H9 (cell line): ENCODE data around the gene ZSCAN5A. TPM values are rescaled to one million over a fixed set of nuclear protein-coding genes. Genes with fewer than 3 reads are reported as not detected.
"Not testable (repeated sequence)": the region's sequence is repeated elsewhere in the genome, so short reads cannot be mapped to it uniquely, and the experiment has no call there.

Experiments used
- DNase-seq: peaks from one replicate; pipeline ENCODE4 v3.0.0-alpha.2; 2017
- H2AFZ ChIP-seq: one replicate; pipeline ENCODE4 v1.6.1; 2013; ENCODE audit warnings: mild to moderate bottlenecking, low read length, control low read depth, moderate library complexity
- H2AK5ac ChIP-seq: 2 replicates; pipeline ENCODE4 v1.6.1; 2013; ENCODE audit warnings: low read length, control low read depth, mixed read lengths; ENCODE audit not compliant: insufficient read length
- H2BK120ac ChIP-seq: one replicate; pipeline ENCODE4 v1.6.1; 2013; ENCODE audit warnings: low read depth, mild to moderate bottlenecking, low read length, control low read depth, inconsistent platforms; ENCODE audit not compliant: poor library complexity, severe bottlenecking
- H2BK12ac ChIP-seq: 2 replicates; pipeline ENCODE4 v1.6.1; 2013; ENCODE audit warnings: low read length, control low read depth, mixed read lengths, low read depth; ENCODE audit not compliant: insufficient read length
- H2BK15ac ChIP-seq: 2 replicates; pipeline ENCODE4 v1.6.1; 2013; ENCODE audit warnings: low read depth, low read length, control low read depth
- H2BK20ac ChIP-seq: one replicate; pipeline ENCODE4 v1.6.1; 2013; ENCODE audit warnings: low read depth, mild to moderate bottlenecking, low read length, control low read depth, inconsistent platforms; ENCODE audit not compliant: poor library complexity, severe bottlenecking
- H2BK5ac ChIP-seq: 2 replicates; pipeline ENCODE4 v1.6.1; 2013; ENCODE audit warnings: low read length, control low read depth, mixed read lengths; ENCODE audit not compliant: insufficient read length
- H3K14ac ChIP-seq: 2 replicates; pipeline ENCODE4 v1.6.1; 2013; ENCODE audit warnings: low read length, control low read depth; ENCODE audit not compliant: insufficient read depth
- H3K18ac ChIP-seq: 2 replicates; pipeline ENCODE4 v1.6.1; 2013; ENCODE audit warnings: low read depth, mild to moderate bottlenecking, mixed read lengths, low read length, control low read depth; ENCODE audit not compliant: insufficient read length
- H3K23ac ChIP-seq: 2 replicates; pipeline ENCODE4 v1.6.1; 2013; ENCODE audit warnings: low read length, control low read depth, mixed read lengths, low read depth; ENCODE audit not compliant: insufficient read length
- H3K23me2 ChIP-seq: 2 replicates; pipeline ENCODE4 v1.6.1; 2013; ENCODE audit warnings: low read depth, mild to moderate bottlenecking, mixed read lengths, low read length, control low read depth; ENCODE audit not compliant: insufficient read length, poor library complexity, severe bottlenecking
- H3K27ac ChIP-seq: 2 replicates; pipeline ENCODE4 v1.5.1; 2013; ENCODE audit warnings: low read length, control low read depth, mixed read lengths, low read depth; ENCODE audit not compliant: insufficient read length
- H3K27me3 ChIP-seq: 2 replicates; pipeline ENCODE4 v1.6.1; 2013; ENCODE audit warnings: low read length, control low read depth, inconsistent platforms; ENCODE audit not compliant: insufficient read depth
- H3K4ac ChIP-seq: 2 replicates; pipeline ENCODE4 v1.6.1; 2013; ENCODE audit warnings: low read depth, mild to moderate bottlenecking, control low read depth, inconsistent platforms, low read length, moderate library complexity
- H3K4me1 ChIP-seq: 2 replicates; pipeline ENCODE4 v1.6.1; 2013; ENCODE audit warnings: low read length, control low read depth, inconsistent platforms; ENCODE audit not compliant: insufficient read depth
- H3K4me2 ChIP-seq: 2 replicates; pipeline ENCODE4 v1.6.1; 2013; ENCODE audit warnings: low read length, control low read depth, mixed read lengths; ENCODE audit not compliant: insufficient read length, insufficient read depth
- H3K56ac ChIP-seq: 2 replicates; pipeline ENCODE4 v1.6.1; 2013; ENCODE audit warnings: low read depth, mild to moderate bottlenecking, mixed read lengths, low read length, control low read depth; ENCODE audit not compliant: insufficient read length
- H3K79me1 ChIP-seq: 2 replicates; pipeline ENCODE4 v1.6.1; 2013; ENCODE audit warnings: low read depth, mild to moderate bottlenecking, moderate library complexity, low read length, control low read depth, inconsistent platforms; ENCODE audit not compliant: insufficient read depth, poor library complexity, severe bottlenecking
- H3K79me2 ChIP-seq: 2 replicates; pipeline ENCODE4 v1.6.1; 2013; ENCODE audit warnings: low read length, control low read depth, inconsistent platforms; ENCODE audit not compliant: insufficient read depth
- H3K9ac ChIP-seq: 2 replicates; pipeline ENCODE4 v1.6.1; 2013; ENCODE audit warnings: low read length, control low read depth, mixed read lengths; ENCODE audit not compliant: insufficient read length; ENCODE audit errors: extremely low read depth
- H3K9me3 ChIP-seq: one replicate; pipeline ENCODE4 v1.6.1; 2013; ENCODE audit warnings: low read depth, low read length, inconsistent platforms; ENCODE audit not compliant: control insufficient read depth
- H3T11ph ChIP-seq: one replicate; pipeline ENCODE4 v1.6.1; 2013; ENCODE audit warnings: mild to moderate bottlenecking, low read length, control low read depth, inconsistent platforms
- H4K20me1 ChIP-seq: one replicate; pipeline ENCODE4 v1.6.1; 2013; ENCODE audit not compliant: control insufficient read depth, insufficient read length, insufficient read depth
- H4K5ac ChIP-seq: 2 replicates; pipeline ENCODE4 v1.6.1; 2013; ENCODE audit warnings: low read depth, mild to moderate bottlenecking, mixed read lengths, low read length, control low read depth; ENCODE audit not compliant: insufficient read length
- H4K8ac ChIP-seq: replicated peaks from 2 replicates; pipeline ENCODE4 v1.6.1; 2013; ENCODE audit warnings: low read length, control low read depth, mixed read lengths, low read depth; ENCODE audit not compliant: insufficient read length
- H4K91ac ChIP-seq: 2 replicates; pipeline ENCODE4 v1.6.1; 2013; ENCODE audit warnings: low read depth, mild to moderate bottlenecking, moderate library complexity, mixed read lengths, low read length, control low read depth; ENCODE audit not compliant: insufficient read length
- H3K27ac Mint-ChIP-seq, 3 experiments: 2 replicates in 2 of 3; 3 replicates in 1 of 3; pipeline ENCODE4 v1.8.0; 2020 to 2021; ENCODE audit warnings: mixed read lengths in 3 of 3, mild to moderate bottlenecking in 1 of 3, moderate library complexity in 1 of 3
- H3K27me3 Mint-ChIP-seq: 2 replicates; pipeline ENCODE4 v1.8.0; 2021; ENCODE audit warnings: low read depth, mild to moderate bottlenecking, moderate library complexity, mixed read lengths
- H3K36me3 Mint-ChIP-seq, 3 experiments: 2 replicates in 2 of 3; 3 replicates in 1 of 3; pipeline ENCODE4 v1.8.0; 2020 to 2021; ENCODE audit warnings: low read depth in 3 of 3, mixed read lengths in 3 of 3; ENCODE audit not compliant: insufficient read depth in 1 of 3
- H3K4me1 Mint-ChIP-seq, 2 experiments: 2 replicates each; pipeline ENCODE4 v1.8.0; 2020; ENCODE audit warnings: mixed read lengths in 2 of 2
- H3K4me3 Mint-ChIP-seq, 2 experiments: 2 replicates in 1 of 2; 3 replicates in 1 of 2; pipeline ENCODE4 v1.8.0; 2020 to 2021; ENCODE audit warnings: mild to moderate bottlenecking in 2 of 2, mixed read lengths in 2 of 2, moderate library complexity in 1 of 2
- H3K9me3 Mint-ChIP-seq, 2 experiments: 2 replicates in 1 of 2; 3 replicates in 1 of 2; pipeline ENCODE4 v1.8.0; 2020; ENCODE audit warnings: mild to moderate bottlenecking in 2 of 2, mixed read lengths in 2 of 2, moderate library complexity in 1 of 2
- CTCF ChIP-seq: fragments of 200-600 bp; sonication (generic); conservative IDR thresholded peaks from 3 replicates; pipeline ENCODE4 v1.8.0; 2021; ENCODE audit warnings: antibody characterized with exemption, mild to moderate bottlenecking
- WGBS: extraction: QIAGEN DNeasy Blood & Tissue Kit; methylation state at CpG from one replicate; pipeline ENCODE4 v1.1.7; 2013; ENCODE audit warnings: missing lambda C conversion rate, low lambda C conversion rate, mixed read lengths; ENCODE audit not compliant: insufficient read length; ENCODE audit errors: extremely low coverage; 5-methylcytosine and 5-hydroxymethylcytosine counted together
- total RNA-seq: library from RNA; stranded (reverse); gene quantifications from 2 replicates; pipeline ENCODE4 v1.2.1, GENCODE V29; 2021

ZSCAN5A gene
- total RNA-seq, 1 experiment from 2014 or later, result 12.5 TPM

- no CpG with 5 or more reads among the region's 9 CpGs for WGBS
- not testable (repeated sequence) for H3K9ac ChIP-seq, H3K4me3 Mint-ChIP-seq
Observed at GRCh38 chr19:56221442-56221841, 93.2 kb downstream of the ZSCAN5A start.

More at GRCh38 chr19:56221442-56221841, 93.2 kb downstream of the ZSCAN5A start:
- H3K79me2 ChIP-seq, H2AFZ ChIP-seq, H3K18ac ChIP-seq, H3K27ac Mint-ChIP-seq, H3K4me1 ChIP-seq, H2AK5ac ChIP-seq, H3K36me3 Mint-ChIP-seq, H4K8ac ChIP-seq, H3K14ac ChIP-seq, H3K27me3 ChIP-seq, H3K9me3 ChIP-seq, H2BK20ac ChIP-seq, H3K56ac ChIP-seq, H3K4me1 Mint-ChIP-seq, H3K27ac ChIP-seq, H3K4me2 ChIP-seq, H2BK5ac ChIP-seq, H3T11ph ChIP-seq, H4K20me1 ChIP-seq, H3K27me3 Mint-ChIP-seq, H3K23ac ChIP-seq, H2BK120ac ChIP-seq, H3K79me1 ChIP-seq, H2BK15ac ChIP-seq, H4K5ac ChIP-seq, H4K91ac ChIP-seq, H3K4ac ChIP-seq, H2BK12ac ChIP-seq, H3K23me2 ChIP-seq: not testable (repeated sequence)
- H3K9me3 Mint-ChIP-seq, result peaks cover 0 to 16% of the 10 kb centered on the region in 2 experiments; a peak in 2 of 5 replicates
- DNase-seq, result peak; percentile 43
- TF ChIP-seq CTCF, result peak; percentile 63
